ENCODE data around the gene AIF1L.

DNA sequence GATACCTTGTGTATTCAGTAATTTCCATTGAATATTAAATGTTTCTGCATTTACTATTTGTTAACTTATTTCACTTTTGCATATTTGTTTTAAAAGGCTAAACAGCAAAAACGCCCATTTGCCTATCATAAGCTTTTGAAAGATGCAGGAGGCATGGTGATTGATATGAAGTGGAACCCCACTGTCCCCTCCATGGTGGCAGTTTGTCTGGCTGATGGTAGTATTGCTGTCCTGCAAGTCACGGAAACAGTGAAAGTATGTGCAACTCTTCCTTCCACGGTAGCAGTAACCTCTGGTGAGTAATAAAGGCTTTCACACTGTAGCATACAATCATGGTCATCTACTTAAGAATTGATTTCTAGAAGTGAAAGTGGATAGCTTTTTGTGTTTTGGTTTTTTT lies 32.9 kb downstream of the AIF1L start:
- TF ChIP-seq POLR2A (IDR thresholded peaks at IDR 0.05): no peak
- no peak for TF ChIP-seq CTCF (IDR thresholded peaks at IDR 0.05)
- TF ChIP-seq POLR2AphosphoS5 (IDR thresholded peaks at IDR 0.05): no peak
- no peak for TF ChIP-seq EP300 (IDR thresholded peaks at IDR 0.05)
